ENCODE results near the gene HBG1.
"Not testable (repeated sequence)": the region's sequence is repeated elsewhere in the genome, so short reads cannot be mapped to it uniquely, and the experiment has no call there.

Gene HBG1

DNA sequence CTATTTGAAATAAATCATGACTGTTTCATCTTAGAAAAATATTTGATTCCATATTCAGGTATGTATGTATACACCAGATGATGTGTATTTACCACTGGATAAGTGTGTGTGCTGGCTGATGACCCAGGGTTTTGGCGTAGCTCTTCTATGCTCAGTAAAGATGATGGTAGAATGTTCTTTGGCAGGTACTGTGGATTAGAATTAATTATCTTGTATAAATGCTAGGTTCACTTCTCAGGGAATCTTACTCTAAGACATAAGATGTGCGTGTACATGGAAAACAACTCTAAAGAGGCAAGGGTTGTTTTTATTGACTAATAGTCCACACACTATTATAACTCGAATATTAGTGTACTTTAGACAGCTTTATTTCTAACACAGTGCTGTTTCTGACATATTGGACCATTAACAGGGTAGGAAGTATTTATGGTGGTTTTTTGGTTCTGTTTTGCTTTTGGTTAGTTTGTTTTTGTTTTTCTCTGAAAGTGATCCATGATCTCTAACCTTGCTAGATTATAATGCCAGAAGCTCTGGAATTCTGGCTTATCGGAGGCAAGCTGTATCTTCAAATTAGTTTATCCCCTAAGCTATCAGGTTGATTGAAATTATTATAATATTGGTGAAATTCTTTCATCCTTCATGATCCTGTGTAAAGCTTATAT, 1.0 kb upstream of the HBG1 start:
- TF ChIP-seq, protein P1, sequence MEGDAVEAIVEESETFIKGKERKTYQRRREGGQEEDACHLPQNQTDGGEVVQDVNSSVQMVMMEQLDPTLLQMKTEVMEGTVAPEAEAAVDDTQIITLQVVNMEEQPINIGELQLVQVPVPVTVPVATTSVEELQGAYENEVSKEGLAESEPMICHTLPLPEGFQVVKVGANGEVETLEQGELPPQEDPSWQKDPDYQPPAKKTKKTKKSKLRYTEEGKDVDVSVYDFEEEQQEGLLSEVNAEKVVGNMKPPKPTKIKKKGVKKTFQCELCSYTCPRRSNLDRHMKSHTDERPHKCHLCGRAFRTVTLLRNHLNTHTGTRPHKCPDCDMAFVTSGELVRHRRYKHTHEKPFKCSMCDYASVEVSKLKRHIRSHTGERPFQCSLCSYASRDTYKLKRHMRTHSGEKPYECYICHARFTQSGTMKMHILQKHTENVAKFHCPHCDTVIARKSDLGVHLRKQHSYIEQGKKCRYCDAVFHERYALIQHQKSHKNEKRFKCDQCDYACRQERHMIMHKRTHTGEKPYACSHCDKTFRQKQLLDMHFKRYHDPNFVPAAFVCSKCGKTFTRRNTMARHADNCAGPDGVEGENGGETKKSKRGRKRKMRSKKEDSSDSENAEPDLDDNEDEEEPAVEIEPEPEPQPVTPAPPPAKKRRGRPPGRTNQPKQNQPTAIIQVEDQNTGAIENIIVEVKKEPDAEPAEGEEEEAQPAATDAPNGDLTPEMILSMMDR (IDR thresholded peaks at IDR 0.05; ENCODE audit: low read depth, low read length): no peak
- no peak overlapping the region for H3K4me3 ChIP-seq (ENCODE audit: low read depth, low read length)

DNA sequence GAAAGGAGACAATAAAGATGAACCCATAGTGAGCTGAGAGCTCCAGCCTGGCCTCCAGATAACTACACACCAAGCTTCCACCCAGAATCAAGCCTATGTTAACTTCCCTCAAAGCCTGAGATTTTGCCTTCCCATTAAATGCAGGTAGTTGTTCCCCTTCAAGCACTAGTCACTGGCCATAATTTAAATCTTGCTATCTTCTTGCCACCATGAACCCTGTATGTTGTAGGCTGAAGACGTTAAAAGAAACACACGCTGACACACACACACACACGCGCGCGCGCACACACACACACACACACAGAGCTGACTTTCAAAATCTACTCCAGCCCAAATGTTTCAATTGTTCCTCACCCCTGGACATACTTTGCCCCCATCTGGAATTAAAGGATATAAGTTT, 1.2 kb downstream of the HBG1 start:
- H3K4me3 ChIP-seq (ENCODE audit: low read depth, low read length): not testable (repeated sequence)

DNA sequence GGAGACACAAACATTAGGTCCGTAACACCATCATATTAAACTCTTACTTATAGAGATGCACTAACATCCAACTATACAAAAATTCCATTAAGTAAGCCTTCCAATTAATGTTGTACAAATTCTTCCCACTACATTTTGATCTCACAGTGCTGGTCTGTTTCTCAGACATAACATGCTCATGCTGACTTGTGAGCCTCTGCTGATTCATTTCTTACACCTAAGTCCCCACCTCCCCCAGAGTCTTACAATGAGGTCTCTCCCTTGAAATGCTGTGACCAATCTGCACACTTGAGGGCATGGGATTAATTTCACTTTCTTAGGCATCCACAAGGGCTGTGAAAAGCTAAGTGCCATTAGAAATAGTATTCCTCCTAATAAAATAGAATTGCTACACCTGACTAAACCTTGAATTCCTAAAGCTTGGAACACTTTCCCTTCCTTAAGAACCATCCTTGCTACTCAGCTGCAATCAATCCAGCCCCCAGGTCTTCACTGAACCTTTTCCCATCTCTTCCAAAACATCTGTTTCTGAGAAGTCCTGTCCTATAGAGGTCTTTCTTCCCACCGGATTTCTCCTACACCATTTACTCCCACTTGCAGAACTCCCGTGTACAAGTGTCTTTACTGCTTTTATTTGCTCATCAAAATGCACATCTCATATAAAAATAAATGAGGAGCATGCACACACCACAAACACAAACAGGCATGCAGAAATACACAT, 2.0 kb downstream of the HBG1 start:
- no peak overlapping the region for H3K4me3 ChIP-seq (ENCODE audit: low read depth, low read length)
- TF ChIP-seq, protein P1 (IDR thresholded peaks at IDR 0.05; ENCODE audit: low read depth, low read length): no peak

DNA sequence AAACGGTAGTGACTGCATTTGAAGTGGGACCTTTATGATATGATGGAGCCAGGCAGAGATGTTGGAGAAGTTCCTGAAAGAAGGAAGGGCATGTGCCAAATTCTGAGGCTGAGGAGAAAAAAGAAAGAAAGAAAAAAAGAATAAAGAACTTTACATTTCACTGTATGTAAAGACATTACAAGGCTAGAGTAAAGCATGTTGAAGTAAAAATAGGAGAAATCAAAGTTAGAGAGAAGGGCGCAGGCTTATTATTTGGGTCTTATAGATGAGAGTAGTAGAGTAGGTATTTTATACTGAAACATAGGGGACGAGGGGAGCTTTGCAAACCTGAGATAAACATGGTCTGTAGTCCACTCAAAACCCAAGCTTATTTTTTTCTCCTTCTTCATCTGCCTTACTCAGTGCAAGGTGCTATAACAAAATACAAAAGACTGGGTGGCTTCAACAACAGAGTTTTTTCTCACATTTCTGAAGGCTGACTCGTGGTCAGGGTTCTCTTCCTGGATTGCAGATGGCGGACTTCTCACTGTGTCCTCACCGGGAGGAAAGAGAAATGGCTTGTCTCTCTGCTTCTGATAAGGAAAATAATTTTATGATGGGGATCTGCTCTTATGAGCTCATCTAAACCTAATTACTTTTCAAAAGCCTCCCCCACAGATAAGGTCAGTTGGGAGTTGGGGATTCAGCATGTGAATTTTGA, 2.7 kb downstream of the HBG1 start:
- H3K4me3 ChIP-seq (ENCODE audit: low read depth, low read length): no peak overlapping the region
- TF ChIP-seq, protein P1 (IDR thresholded peaks at IDR 0.05; ENCODE audit: low read depth, low read length): no peak

DNA sequence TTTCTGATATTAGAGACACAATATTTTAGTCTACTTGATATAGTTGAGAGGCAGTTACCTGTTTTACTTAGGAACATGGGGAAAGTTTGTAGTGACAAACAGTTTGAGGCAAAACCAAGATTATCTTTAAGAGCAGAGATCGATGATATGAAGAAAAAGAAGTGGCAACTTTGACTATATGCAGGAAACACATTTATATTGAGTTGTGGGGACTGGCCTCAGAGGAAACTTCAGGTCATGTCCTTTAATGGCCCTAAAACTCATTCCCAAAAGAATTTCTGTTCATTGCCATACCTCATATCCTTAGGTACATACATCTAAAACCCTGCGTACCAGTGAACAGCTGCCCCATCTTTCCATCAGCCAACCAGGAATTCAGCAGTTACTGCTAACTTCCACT, 4.5 kb downstream of the HBG1 start:
- TF ChIP-seq, protein P1 (IDR thresholded peaks at IDR 0.05; ENCODE audit: low read depth, low read length): no peak
- no peak overlapping the region for H3K4me3 ChIP-seq (ENCODE audit: low read depth, low read length)

DNA sequence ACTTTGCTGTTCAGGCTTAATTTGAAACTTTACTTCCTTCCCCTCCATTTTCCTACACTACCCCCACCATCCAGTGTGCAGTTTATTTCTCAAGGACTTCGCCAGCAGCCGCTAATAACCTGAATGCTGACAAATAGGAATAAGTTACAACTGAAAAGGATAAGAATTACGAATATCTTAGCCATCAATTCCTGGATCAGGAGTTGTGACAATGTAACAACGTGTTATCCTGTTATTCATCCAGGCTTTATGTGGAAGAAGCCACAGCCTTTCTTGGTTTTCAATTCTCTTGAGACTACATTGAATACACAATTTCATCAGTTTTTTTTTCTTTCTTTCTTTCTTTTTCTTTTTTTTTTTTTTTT, 5.9 kb downstream of the HBG1 start:
- no peak overlapping the region for H3K4me3 ChIP-seq (ENCODE audit: low read depth, low read length)
- TF ChIP-seq, protein P1 (IDR thresholded peaks at IDR 0.05; ENCODE audit: low read depth, low read length): no peak

DNA sequence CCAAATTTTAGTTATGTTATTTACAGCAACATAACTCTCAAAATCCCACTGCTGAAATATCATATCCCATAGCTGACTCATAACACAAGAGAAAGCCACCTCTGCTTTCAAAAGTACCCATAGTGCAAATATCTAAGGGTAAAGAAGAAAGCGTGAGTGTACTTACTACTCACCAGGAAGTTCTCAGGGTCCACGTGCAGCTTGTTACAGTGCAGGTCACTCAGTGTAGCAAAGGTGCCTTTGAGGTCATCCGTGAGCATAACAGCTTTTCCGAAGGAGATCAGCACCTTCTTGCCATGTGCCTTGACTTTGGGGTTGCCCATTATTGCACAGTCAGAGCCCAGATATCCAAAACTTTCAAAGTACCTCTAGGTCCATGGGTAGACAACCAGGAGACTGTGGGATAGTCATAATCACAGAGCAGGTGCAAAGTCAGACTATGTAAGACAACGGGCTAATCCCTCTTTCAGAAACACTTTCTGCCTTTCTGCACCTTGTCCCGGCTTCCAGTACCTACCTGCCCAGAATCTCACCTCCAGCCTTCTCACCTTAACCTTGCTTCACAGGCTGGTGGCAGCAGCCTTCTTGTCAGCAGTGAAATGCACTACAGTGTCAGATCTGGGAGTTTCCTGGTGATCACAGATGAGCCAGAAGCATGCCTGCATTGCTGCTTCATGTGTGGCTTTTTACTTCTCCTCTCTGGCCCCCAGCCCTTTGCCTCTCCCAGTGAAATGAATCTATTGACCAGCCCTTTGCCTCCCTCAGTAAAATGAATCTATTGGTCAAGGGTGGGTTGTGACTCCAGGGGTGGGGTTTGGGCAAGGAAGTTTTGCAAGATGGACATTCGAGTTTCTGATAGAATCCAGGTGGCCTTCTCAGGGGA, 6.5 kb downstream of the HBG1 start:
- H3K4me3 ChIP-seq (ENCODE audit: low read depth, low read length): no peak overlapping the region
- TF ChIP-seq, protein P1 (IDR thresholded peaks at IDR 0.05; ENCODE audit: low read depth, low read length): no peak

All from WI38 (cell line).